Effector memory CD4-positive, alpha-beta T cell (primary cell): Measurements from ENCODE around the gene CHD2.
"Not testable (repeated sequence)": the region's sequence is repeated elsewhere in the genome, so short reads cannot be mapped to it uniquely, and the experiment has no call there.

Source experiments
- DNase-seq, 3 donors: peaks; one replicate each; pipeline ENCODE4 v3.0.0-alpha.2; 2020
- H3K27ac ChIP-seq: 2 replicates; pipeline ENCODE4 v1.7.0; 2013; ENCODE audit warnings: mild to moderate bottlenecking, low read length, moderate library complexity; ENCODE audit not compliant: insufficient read depth, poor library complexity, severe bottlenecking
- H3K27me3 ChIP-seq: replicated peaks from 2 replicates; pipeline ENCODE4 v1.7.0; 2013; ENCODE audit warnings: mild to moderate bottlenecking, low read length; ENCODE audit not compliant: insufficient read depth, control insufficient read depth, poor library complexity, severe bottlenecking
- H3K36me3 ChIP-seq: 2 replicates; pipeline ENCODE4 v1.7.0; 2013; ENCODE audit warnings: mild to moderate bottlenecking, low read length, moderate library complexity; ENCODE audit not compliant: control insufficient read depth, insufficient read depth
- H3K4me1 ChIP-seq: 2 replicates; pipeline ENCODE4 v1.7.0; 2013; ENCODE audit warnings: low read length, mild to moderate bottlenecking; ENCODE audit not compliant: control insufficient read depth, insufficient read depth, poor library complexity, severe bottlenecking
- H3K4me3 ChIP-seq: 2 replicates; pipeline ENCODE4 v1.7.0; 2013; ENCODE audit warnings: low read length, low read depth, mild to moderate bottlenecking; ENCODE audit not compliant: insufficient read depth, poor library complexity, severe bottlenecking
- H3K9me3 ChIP-seq: 2 replicates; pipeline ENCODE4 v1.7.0; 2013; ENCODE audit warnings: mild to moderate bottlenecking, low read length, moderate library complexity; ENCODE audit not compliant: control insufficient read depth

The CHD2 gene

GRCh38 chr15:93059442-93059841, 159.3 kb downstream of the CHD2 start:
- H3K36me3 ChIP-seq, result no peaks in the 10 kb centered on the region

GRCh38 chr15:93060336-93061248, 160.5 kb downstream of the CHD2 start:
- Histone ChIP-seq H3K27me3 (no peaks in the 10 kb centered on the region), H3K4me3 (no peak overlapping the region), H3K4me1 (no peaks in the 10 kb centered on the region), H3K27ac (no peak overlapping the region), H3K9me3 (no peaks in the 10 kb centered on the region), H3K36me3 (no peaks in the 10 kb centered on the region)
- DNase-seq, result no peak

More at GRCh38 chr15:93059442-93059841, 159.3 kb downstream of the CHD2 start:
- H3K4me1 ChIP-seq, result no peaks in the 10 kb centered on the region
- no peaks in the 10 kb centered on the region for H3K27me3 ChIP-seq
- H3K4me3 ChIP-seq, result no peak overlapping the region
- DNase-seq, result no peak
- H3K27ac ChIP-seq, result no peak overlapping the region
- no peaks in the 10 kb centered on the region for H3K9me3 ChIP-seq

- not testable (repeated sequence) for H3K27me3 ChIP-seq, H3K4me3 ChIP-seq, H3K36me3 ChIP-seq, H3K4me1 ChIP-seq, H3K9me3 ChIP-seq, H3K27ac ChIP-seq, DNase-seq
These were observed 162.6 kb downstream of the CHD2 start for GRCh38 chr15:93062628-93063261.

GRCh38 chr15:93063262-93063671, 163.1 kb downstream of the CHD2 start:
- no peak overlapping the region for H3K4me3 ChIP-seq
- no peak overlapping the region for H3K27ac ChIP-seq
- no peak for DNase-seq
- H3K27me3 ChIP-seq, result no peaks in the 10 kb centered on the region
- H3K9me3 ChIP-seq, result no peaks in the 10 kb centered on the region
- H3K36me3 ChIP-seq, result no peaks in the 10 kb centered on the region
- no peaks in the 10 kb centered on the region for H3K4me1 ChIP-seq

GRCh38 chr15:93063796-93064690, 163.9 kb downstream of the CHD2 start:
- no peak overlapping the region for H3K4me3 ChIP-seq
- no peaks in the 10 kb centered on the region for H3K27me3 ChIP-seq
- H3K27ac ChIP-seq, result no peak overlapping the region
- H3K4me1 ChIP-seq, result no peaks in the 10 kb centered on the region
- no peak for DNase-seq
- no peaks in the 10 kb centered on the region for H3K9me3 ChIP-seq
- H3K36me3 ChIP-seq, result no peaks in the 10 kb centered on the region

GRCh38 chr15:93065641-93066045, 165.5 kb downstream of the CHD2 start:
- H3K27me3 ChIP-seq, result no peaks in the 10 kb centered on the region
- H3K27ac ChIP-seq, result no peak overlapping the region
- no peaks in the 10 kb centered on the region for H3K36me3 ChIP-seq
- H3K4me1 ChIP-seq, result no peaks in the 10 kb centered on the region
- H3K9me3 ChIP-seq, result no peaks in the 10 kb centered on the region
- DNase-seq, result no peak
- no peak overlapping the region for H3K4me3 ChIP-seq

- Histone ChIP-seq H3K27ac (no peak overlapping the region), H3K9me3 (no peaks in the 10 kb centered on the region), H3K36me3 (no peaks in the 10 kb centered on the region), H3K4me1 (no peaks in the 10 kb centered on the region), H3K4me3 (no peak overlapping the region), H3K27me3 (peaks cover 5% of the 10 kb centered on the region)
- no peak for DNase-seq
These were observed 166.1 kb downstream of the CHD2 start for GRCh38 chr15:93066224-93066681.

- DNase-seq, result no peak
- Histone ChIP-seq H3K4me3 (no peak overlapping the region), H3K36me3 (no peaks in the 10 kb centered on the region)
These were observed 166.9 kb downstream of the CHD2 start for GRCh38 chr15:93066834-93067648.

GRCh38 chr15:93067649-93068085, 167.5 kb downstream of the CHD2 start:
- Histone ChIP-seq H3K36me3 (no peaks in the 10 kb centered on the region), H3K27me3 (peaks cover 19% of the 10 kb centered on the region), H3K4me3 (no peak overlapping the region), H3K9me3 (no peaks in the 10 kb centered on the region), H3K4me1 (peaks cover 7% of the 10 kb centered on the region), H3K27ac (no peak overlapping the region)
- no peak for DNase-seq

More at GRCh38 chr15:93066834-93067648, 166.9 kb downstream of the CHD2 start:
- Histone ChIP-seq H3K27me3 (peaks cover 13% of the 10 kb centered on the region), H3K27ac (no peak overlapping the region), H3K4me1 (peaks cover under 1% of the 10 kb centered on the region), H3K9me3 (no peaks in the 10 kb centered on the region)
